Neural cell (in vitro differentiated cells): Measurements from ENCODE around the gene AIFM2. TPM values are rescaled to one million over a fixed set of nuclear protein-coding genes. Genes with fewer than 3 reads are reported as not detected.

Experiments
- H2AFZ ChIP-seq: fragments of 200-600, 300-800 bp; sonication (generic), shearing (Covaris generic); 2 replicates; pipeline ENCODE4 v1.6.0; 2014; ENCODE audit warnings: low read depth, mild to moderate bottlenecking, antibody characterized with exemption, low read length, moderate library complexity
- H3F3A ChIP-seq: fragments of 200-600 bp; shearing (Covaris generic); 2 replicates; pipeline ENCODE4 v1.6.1; 2016; ENCODE audit warnings: mild to moderate bottlenecking, moderate library complexity, mixed read lengths, antibody characterized with exemption, low read length; ENCODE audit not compliant: insufficient read depth, poor library complexity, severe bottlenecking
- H3K27ac ChIP-seq: fragments of 200-600, 300-800 bp; sonication (generic), shearing (Covaris generic); 2 replicates; pipeline ENCODE4 v1.5.1; 2014; ENCODE audit warnings: mild to moderate bottlenecking, low read length, moderate library complexity
- H3K27me3 ChIP-seq: fragments of 300-800, 200-600 bp; sonication (generic), shearing (Covaris generic); 2 replicates; pipeline ENCODE4 v1.6.0; 2014; ENCODE audit warnings: mild to moderate bottlenecking, low read depth, low read length, moderate library complexity; ENCODE audit not compliant: insufficient read depth
- H3K36me3 ChIP-seq: fragments of 300-800, 200-600 bp; sonication (generic), shearing (Covaris generic); 2 replicates; pipeline ENCODE4 v1.5.1; 2014; ENCODE audit warnings: mild to moderate bottlenecking, antibody characterized with exemption, low read length, moderate library complexity; ENCODE audit not compliant: insufficient read depth
- H3K4me2 ChIP-seq: fragments of 300-800, 200-600 bp; sonication (generic), shearing (Covaris generic); 2 replicates; pipeline ENCODE4 v1.6.0; 2014; ENCODE audit warnings: mild to moderate bottlenecking, low read length
- H3K4me3 ChIP-seq: fragments of 300-800, 200-600 bp; sonication (generic), shearing (Covaris generic); 2 replicates; pipeline ENCODE4 v1.5.1; 2014; ENCODE audit warnings: mild to moderate bottlenecking, low read length, moderate library complexity
- H3K79me2 ChIP-seq: fragments of 200-600 bp; shearing (Covaris generic); replicated peaks from 2 replicates; pipeline ENCODE4 v1.6.0; 2014; ENCODE audit warnings: mild to moderate bottlenecking, low read length, moderate library complexity; ENCODE audit not compliant: insufficient read depth
- H3K9ac ChIP-seq: fragments of 300-800, 200-600 bp; sonication (generic), shearing (Covaris generic); 2 replicates; pipeline ENCODE4 v1.6.1; 2016; ENCODE audit warnings: mild to moderate bottlenecking, low read length, mixed read lengths
- H3K9me2 ChIP-seq: fragments of 200-600 bp; shearing (Covaris generic); 2 replicates; pipeline ENCODE4 v1.6.1; 2016; ENCODE audit warnings: mild to moderate bottlenecking, low read length, mixed read lengths; ENCODE audit not compliant: insufficient read depth
- H3K9me3 ChIP-seq: fragments of 200-600, 300-800 bp; sonication (generic), shearing (Covaris generic); 2 replicates; pipeline ENCODE4 v1.6.1; 2016; ENCODE audit warnings: mild to moderate bottlenecking, mixed run types, low read length, moderate library complexity, mixed read lengths
- H4K20me1 ChIP-seq: fragments of 200-600 bp; shearing (Covaris generic); 2 replicates; pipeline ENCODE4 v1.6.1; 2016; ENCODE audit warnings: mild to moderate bottlenecking, mixed run types; ENCODE audit not compliant: insufficient read depth
- CTCF ChIP-seq: fragments of 450-650 bp; IDR thresholded peaks from 2 replicates; pipeline ENCODE4 v1.5.1; 2014; ENCODE audit warnings: antibody characterized with exemption, mild to moderate bottlenecking, moderate library complexity; ENCODE audit not compliant: poor library complexity, severe bottlenecking
- EP300 ChIP-seq: fragments of 450-650 bp; conservative IDR thresholded peaks from 2 replicates; pipeline ENCODE4 v1.6.1; 2014; ENCODE audit warnings: antibody characterized with exemption, mild to moderate bottlenecking, moderate library complexity; ENCODE audit not compliant: poor library complexity, severe bottlenecking
- EZH2 ChIP-seq: fragments of 200-600, 300-800 bp; shearing (Covaris generic), sonication (generic); IDR thresholded peaks from 2 replicates; pipeline ENCODE4 v1.6.1; 2014; ENCODE audit warnings: antibody characterized with exemption, low read length, borderline replicate concordance, mild to moderate bottlenecking; ENCODE audit not compliant: insufficient read depth, poor library complexity, severe bottlenecking
- MXI1 ChIP-seq: fragments of 450-650 bp; conservative IDR thresholded peaks from 2 replicates; pipeline ENCODE4 v1.6.1; 2014; ENCODE audit warnings: antibody characterized with exemption, mild to moderate bottlenecking; ENCODE audit not compliant: poor library complexity, severe bottlenecking
- POLR2AphosphoS5 ChIP-seq: IDR thresholded peaks from 2 replicates; pipeline ENCODE4 v1.6.1; 2012
- RAD21 ChIP-seq: fragments of 450-650 bp; conservative IDR thresholded peaks from 2 replicates; pipeline ENCODE4 v1.6.1; 2014; ENCODE audit warnings: antibody characterized with exemption, mild to moderate bottlenecking, moderate library complexity
- REST ChIP-seq: IDR thresholded peaks from 2 replicates; pipeline ENCODE4 v1.6.1; 2012; ENCODE audit warnings: borderline replicate concordance
- SMC3 ChIP-seq: fragments of 450-650 bp; conservative IDR thresholded peaks from 2 replicates; pipeline ENCODE4 v1.6.1; 2014; ENCODE audit warnings: antibody characterized with exemption, mild to moderate bottlenecking, moderate library complexity; ENCODE audit not compliant: poor library complexity
- TAF1 ChIP-seq: IDR thresholded peaks from 2 replicates; pipeline ENCODE4 v1.6.1; 2012; ENCODE audit warnings: low read depth
- polyA plus RNA-seq: library from polyadenylated mRNA; depleted of rRNA; stranded (reverse); fragments of >200 nt; gene quantifications from 2 replicates; pipeline ENCODE4 v1.2.3, GENCODE V29; 2014

AIFM2 gene
- polyA plus RNA-seq, 1 donor from 2014 or later, result 0.78 TPM

GRCh38 chr10:70155255-70155838 lies 22.7 kb upstream of the AIFM2 start:
- Histone ChIP-seq H4K20me1 (no peaks in the 10 kb centered on the region), H3K36me3 (no peaks in the 10 kb centered on the region), H3K27me3 (no peaks in the 10 kb centered on the region), H3K9me2 (no peaks in the 10 kb centered on the region), H3F3A (no peaks in the 10 kb centered on the region), H3K79me2 (peaks cover 10% of the 10 kb centered on the region), H3K9ac (no peak overlapping the region), H3K9me3 (no peaks in the 10 kb centered on the region), H3K27ac (no peak overlapping the region), H3K4me3 (no peak overlapping the region), H3K4me2 (no peak overlapping the region), H2AFZ (no peak overlapping the region)
- TF ChIP-seq EZH2, result no peak
- no peak for TF ChIP-seq TAF1
- TF ChIP-seq MXI1, result no peak
- TF ChIP-seq REST, result no peak
- TF ChIP-seq POLR2AphosphoS5, result no peak
- no peak for TF ChIP-seq SMC3
- TF ChIP-seq CTCF, result no peak

GRCh38 chr10:70148516-70148915 lies 15.9 kb upstream of the AIFM2 start:
- Histone ChIP-seq H2AFZ (no peak overlapping the region), H3K79me2 (no peaks in the 10 kb centered on the region), H3K4me2 (no peak overlapping the region), H3K27ac (no peak overlapping the region), H3K27me3 (no peaks in the 10 kb centered on the region), H4K20me1 (no peaks in the 10 kb centered on the region), H3K4me3 (no peak overlapping the region), H3K9me2 (no peaks in the 10 kb centered on the region), H3K9me3 (no peaks in the 10 kb centered on the region), H3K36me3 (no peaks in the 10 kb centered on the region), H3F3A (peaks cover 8% of the 10 kb centered on the region), H3K9ac (no peak overlapping the region)
- TF ChIP-seq CTCF (no peak), SMC3 (no peak), MXI1 (no peak), EP300 (no peak), REST (no peak), TAF1 (no peak), RAD21 (no peak), EZH2 (no peak), POLR2AphosphoS5 (no peak)
